Psoas muscle (tissue), 8 donors: ENCODE data around the gene TSG101. TPM values are rescaled to one million over a fixed set of nuclear protein-coding genes. Genes with fewer than 3 reads are reported as not detected.

Experiments used
- ATAC-seq, 4 donors: fragments of 200-7000 bp; cut with Tn5 transposase; one replicate each; pipeline ENCODE4 v1.9.1; 2020; ENCODE audit warnings: moderate library complexity in 3 of 4, mild to moderate bottlenecking in 2 of 4
- DNase-seq, 2 donors: peaks; one replicate each; pipeline ENCODE4 v3.0.0-alpha.2; 2020
- H3K27ac ChIP-seq: fragments of 200-600 bp; one replicate; pipeline ENCODE4 v1.8.0; 2022
- H3K27me3 ChIP-seq, 3 donors: fragments of 200-600 bp in 1 of 3; one replicate each; pipeline versions ENCODE4 v1.6.1 to v1.8.0; 2013 to 2022; ENCODE audit warnings: low read length in 2 of 3, mild to moderate bottlenecking in 2 of 3, moderate library complexity in 1 of 3; ENCODE audit not compliant: insufficient read depth in 3 of 3
- H3K36me3 ChIP-seq, 2 donors: fragments of 200-600 bp in 1 of 2; one replicate each; pipeline versions ENCODE4 v1.6.1 to v1.8.0; 2013 to 2022; ENCODE audit warnings: low read depth in 1 of 2, mild to moderate bottlenecking in 1 of 2, moderate library complexity in 1 of 2; ENCODE audit not compliant: insufficient read depth in 1 of 2
- H3K4me1 ChIP-seq: fragments of 200-600 bp; one replicate; pipeline ENCODE4 v1.8.0; 2022
- H3K4me3 ChIP-seq: fragments of 200-600 bp; one replicate; pipeline ENCODE4 v1.8.0; 2022; ENCODE audit warnings: mild to moderate bottlenecking
- H3K9me3 ChIP-seq: fragments of 200-600 bp; one replicate; pipeline ENCODE4 v1.8.0; 2022
- CTCF ChIP-seq: fragments of 200-600 bp; IDR thresholded peaks from one replicate; pipeline ENCODE4 v1.8.0; 2022; ENCODE audit warnings: antibody characterized with exemption
- WGBS, 3 donors: extraction: QIAGEN DNeasy Blood & Tissue Kit; methylation state at CpG; one replicate each; pipeline versions ENCODE4 v1.1.6 to v1.1.7; 2013; 5-methylcytosine and 5-hydroxymethylcytosine counted together
- intact Hi-C, 2 donors: fragments of 100-400 bp; cut with DNase I; formaldehyde crosslinking; loops; one replicate each; pipeline versions ENCODE4 v1.11.0 to v1.14.2; 2022
- polyA plus RNA-seq, 3 donors: library from polyadenylated mRNA; stranded (reverse); fragments of 200-250 nt; gene quantifications; one replicate each; pipeline ENCODE4 v1.2.3, GENCODE V29; 2013
- total RNA-seq, 4 donors: library from RNA; stranded (reverse); fragmentation: NEBNext Ultra II Directional in 2 of 4; extraction: Animal tissue kit (Norgen Biotek cat#: 25700) in 2 of 4; gene quantifications; one replicate each; pipeline versions ENCODE4 v1.2.1 to v1.2.4, GENCODE V29; 2021 to 2023
- donor health status: healthy with polysubstance abuse.
- donor health status: DM: no; HTN: no; CAD: no; lungs with moderate emphysema.
- donor health status: Bipolar disorder and iron deficiency.
- donor health status: healthy.
- donor health status: DM: yes; HTN: yes; CAD: no.
- donor health status: DM: no; HTN: no; CAD: no.
- donor health status: DM: no; HTN: no; CAD: no.
- donor health status: DM: yes; HTN: yes; CAD: no.

TSG101 gene
- total and polyA plus RNA-seq, 7 donors: 53.2 to 143 (median 78.1) TPM

- ATAC-seq: no peak
Measured at GRCh38 chr11:18459634-18460033, 67.1 kb downstream of the TSG101 start.

DNA sequence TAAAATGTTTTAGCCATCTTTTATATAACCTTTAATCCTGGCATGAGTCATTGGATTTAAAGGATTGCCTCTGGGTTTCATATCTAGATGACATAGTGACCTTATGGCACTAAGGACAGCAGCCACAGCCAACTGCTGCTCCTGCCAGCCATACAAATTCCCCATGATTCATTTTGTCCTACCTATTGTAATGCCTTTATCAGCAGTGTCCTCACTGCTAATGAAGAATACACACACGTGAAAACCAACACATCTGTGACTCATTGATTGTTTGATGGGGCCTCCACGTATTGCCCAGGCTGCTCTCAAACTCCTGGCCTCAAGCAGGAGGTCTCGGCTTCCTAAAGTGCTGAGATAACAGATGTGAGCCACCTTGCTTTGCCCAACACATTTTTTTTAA lies 69.3 kb downstream of the TSG101 start:
- 50 to 54% (median 53%) methylated on average over 3 of the region's 3 CpGs for WGBS, 3 donors
- H3K27me3 ChIP-seq: peaks cover 0 to 9% (median 0%) of the 10 kb centered on the region in 3 donors
- no peak for ATAC-seq
- intact Hi-C loops: no loop called here
- no peaks in the 10 kb centered on the region for H3K9me3 ChIP-seq
- no peaks in the 10 kb centered on the region for H3K36me3 ChIP-seq
- no peak overlapping the region for H3K27ac ChIP-seq
- H3K4me1 ChIP-seq: no peaks in the 10 kb centered on the region
- TF ChIP-seq CTCF: no peak
- DNase-seq: no peak
- no peak overlapping the region for H3K4me3 ChIP-seq

More at GRCh38 chr11:18459634-18460033, 67.1 kb downstream of the TSG101 start:
- WGBS, 3 donors: 85 to 93% (median 92%) methylated on average over 4 of the region's 4 CpGs
- no peak for TF ChIP-seq CTCF
- no peak for DNase-seq
- intact Hi-C loops: no loop called here
- H3K27me3 ChIP-seq: peaks cover 0 to 9% (median 0%) of the 10 kb centered on the region in 3 donors
- H3K9me3 ChIP-seq: no peaks in the 10 kb centered on the region
- no peaks in the 10 kb centered on the region for H3K36me3 ChIP-seq
- H3K4me1 ChIP-seq: no peaks in the 10 kb centered on the region
- H3K27ac ChIP-seq: no peak overlapping the region
- H3K4me3 ChIP-seq: no peak overlapping the region

GRCh38 chr11:18455686-18456372 lies 70.9 kb downstream of the TSG101 start, which contains the start of gene LDHAL6A:
LDHAL6A (plus strand) TSS chr11:18455856; CDS start chr11:18456681, 825 bp downstream.
- Histone ChIP-seq H3K4me1 (no peaks in the 10 kb centered on the region), H3K27ac (no peak within 1 kb of the TSS), H3K27me3 (peaks cover 0 to 9% (median 0%) of the 10 kb centered on the region in 3 donors), H3K36me3 (no peaks in the 10 kb centered on the region), H3K9me3 (no peaks in the 10 kb centered on the region), H3K4me3 (no peak within 1 kb of the TSS)
- intact Hi-C loops: no loop called here
- no peak for DNase-seq
- WGBS, 3 donors: 36 to 61% (median 53%) methylated on average over 47 of the region's 47 CpGs
- no peak for TF ChIP-seq CTCF
- no peak for ATAC-seq

GRCh38 chr11:18452927-18453326 lies 73.8 kb downstream of the TSG101 start:
- no peak for ATAC-seq
- 74 to 84% (median 82%) methylated on average over 2 of the region's 2 CpGs for WGBS, 3 donors
- Histone ChIP-seq H3K27me3 (peaks cover 0 to 9% (median 0%) of the 10 kb centered on the region in 3 donors), H3K4me1 (no peaks in the 10 kb centered on the region), H3K27ac (no peak overlapping the region), H3K4me3 (no peak overlapping the region), H3K36me3 (no peaks in the 10 kb centered on the region), H3K9me3 (no peaks in the 10 kb centered on the region)
- no peak for DNase-seq
- intact Hi-C loops: no loop called here
- no peak for TF ChIP-seq CTCF

GRCh38 chr11:18449251-18449650 lies 77.5 kb downstream of the TSG101 start:
- no peak for DNase-seq
- Histone ChIP-seq H3K27me3 (no peaks in the 10 kb centered on the region), H3K4me1 (no peaks in the 10 kb centered on the region), H3K36me3 (no peaks in the 10 kb centered on the region), H3K4me3 (no peak overlapping the region), H3K9me3 (no peaks in the 10 kb centered on the region), H3K27ac (no peak overlapping the region)
- TF ChIP-seq CTCF: no peak
- no peak for ATAC-seq
- intact Hi-C loops: no loop called here
- WGBS, 3 donors: 85 to 92% (median 91%) methylated on average over 3 of the region's 3 CpGs
